ENCODE data around the gene INS.

DNA sequence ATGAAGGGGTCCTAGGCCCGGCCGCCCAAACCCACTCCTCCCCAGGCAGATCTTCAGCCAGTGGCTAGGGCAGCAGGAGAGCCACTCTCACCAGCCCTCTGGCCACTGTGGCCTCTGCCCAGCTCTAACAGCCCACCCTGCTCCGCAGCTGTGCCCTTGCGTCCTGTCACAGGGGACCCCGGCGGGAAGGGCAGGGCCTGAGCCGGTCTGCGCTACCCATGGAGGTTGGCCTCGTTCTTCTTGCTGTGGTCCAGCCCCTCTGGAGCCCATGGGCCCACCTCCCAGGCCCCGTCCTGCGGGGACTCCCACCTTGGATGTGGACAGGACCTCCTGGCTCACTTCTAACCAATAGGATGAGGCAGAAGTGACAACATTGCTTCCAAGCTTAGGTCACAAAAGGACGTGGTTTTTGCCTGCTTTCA, 48.9 kb upstream of the INS start:
- no peak for TF ChIP-seq POLR2A (IDR thresholded peaks at IDR 0.05)
- TF ChIP-seq, protein P1, sequence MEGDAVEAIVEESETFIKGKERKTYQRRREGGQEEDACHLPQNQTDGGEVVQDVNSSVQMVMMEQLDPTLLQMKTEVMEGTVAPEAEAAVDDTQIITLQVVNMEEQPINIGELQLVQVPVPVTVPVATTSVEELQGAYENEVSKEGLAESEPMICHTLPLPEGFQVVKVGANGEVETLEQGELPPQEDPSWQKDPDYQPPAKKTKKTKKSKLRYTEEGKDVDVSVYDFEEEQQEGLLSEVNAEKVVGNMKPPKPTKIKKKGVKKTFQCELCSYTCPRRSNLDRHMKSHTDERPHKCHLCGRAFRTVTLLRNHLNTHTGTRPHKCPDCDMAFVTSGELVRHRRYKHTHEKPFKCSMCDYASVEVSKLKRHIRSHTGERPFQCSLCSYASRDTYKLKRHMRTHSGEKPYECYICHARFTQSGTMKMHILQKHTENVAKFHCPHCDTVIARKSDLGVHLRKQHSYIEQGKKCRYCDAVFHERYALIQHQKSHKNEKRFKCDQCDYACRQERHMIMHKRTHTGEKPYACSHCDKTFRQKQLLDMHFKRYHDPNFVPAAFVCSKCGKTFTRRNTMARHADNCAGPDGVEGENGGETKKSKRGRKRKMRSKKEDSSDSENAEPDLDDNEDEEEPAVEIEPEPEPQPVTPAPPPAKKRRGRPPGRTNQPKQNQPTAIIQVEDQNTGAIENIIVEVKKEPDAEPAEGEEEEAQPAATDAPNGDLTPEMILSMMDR (IDR thresholded peaks at IDR 0.05), result no peak

Data from thyroid gland (tissue), 4 donors.